GM12878 (cell line): ENCODE data around the gene C11orf97. TPM values are rescaled to one million over a fixed set of nuclear protein-coding genes. Genes with fewer than 3 reads are reported as not detected.

Source experiments
- ATAC-seq: fragments of 200-7000 bp; cut with Tn5 transposase; 3 replicates; pipeline ENCODE4 v1.9.1; 2020; ENCODE audit warnings: mild to moderate bottlenecking, moderate library complexity
- BruUV-seq: library from RNA; stranded (reverse); fragments of 400-500 nt; replicated peaks from 2 replicates; lab custom pipeline; 2021; lab: Mats Ljungman, UMichigan
- CTCF ChIA-PET: fragments of 300-600 bp; sonication (Branson Sonifier 250); formaldehyde crosslinking; extraction: SDS; loops from one replicate; lab custom pipeline; 2021; ENCODE audit warnings: inconsistent platforms; lab: Yijun Ruan, JAX
- POLR2A ChIA-PET: fragments of 350-600 bp; formaldehyde crosslinking; extraction: SDS; loops from one replicate; lab custom pipeline; 2021; ENCODE audit warnings: inconsistent platforms; lab: Charles Lee
- RAD21 ChIA-PET: fragments of 300-600 bp; sonication (Branson Sonifier 250); formaldehyde crosslinking; loops from one replicate; lab custom pipeline; 2023; ENCODE audit warnings: antibody characterized with exemption; ENCODE audit not compliant: unreplicated experiment; lab: Charles Lee
- SMC1A ChIA-PET: fragments of 300-600 bp; sonication (Branson Sonifier 250); formaldehyde crosslinking; loops from one replicate; lab custom pipeline; 2023; ENCODE audit not compliant: unreplicated experiment, uncharacterized antibody; lab: Charles Lee
- DNase-seq: peaks from one replicate; pipeline ENCODE4 v3.0.0-alpha.2; 2011; ENCODE audit warnings: low read depth, low spot score
- FAIRE-seq: peaks from 3 replicates; lab custom pipeline; 2011; peaks lifted over from hg19 to GRCh38; lab: Jason Lieb, UNC
- H2AFZ ChIP-seq: 2 replicates; pipeline ENCODE4 v1.6.0; 2011; ENCODE audit warnings: low read depth, low read length, control low read depth; ENCODE audit not compliant: control insufficient read depth
- H3K27ac ChIP-seq: 2 replicates; pipeline ENCODE4 v1.5.1; 2011; ENCODE audit warnings: control low read depth; ENCODE audit not compliant: control insufficient read depth, insufficient read depth
- H3K27me3 ChIP-seq, 2 experiments: replicated peaks in 1 of 2; 2 replicates each; pipeline versions ENCODE4 v1.6.0 to v1.6.1; 2011; ENCODE audit warnings: low read length in 1 of 2; ENCODE audit not compliant: control insufficient read depth in 2 of 2, insufficient read depth in 2 of 2
- H3K36me3 ChIP-seq, 2 experiments: 2 replicates each; pipeline ENCODE4 v1.5.1; 2011; ENCODE audit warnings: low read length in 1 of 2; ENCODE audit not compliant: control insufficient read depth in 2 of 2, insufficient read depth in 2 of 2
- H3K4me1 ChIP-seq: 2 replicates; pipeline ENCODE4 v1.6.1; 2011; ENCODE audit warnings: mild to moderate bottlenecking, low read length, moderate library complexity, mixed read lengths; ENCODE audit not compliant: control insufficient read depth, insufficient read depth
- H3K4me2 ChIP-seq: 2 replicates; pipeline ENCODE4 v1.6.0; 2011; ENCODE audit warnings: control low read depth; ENCODE audit not compliant: control insufficient read depth, insufficient read depth
- H3K4me3 ChIP-seq: fragments of 200-600 bp; sonication (generic); 2 replicates; pipeline ENCODE4 v1.5.1; 2016
- H3K79me2 ChIP-seq: 2 replicates; pipeline ENCODE4 v1.6.0; 2011; ENCODE audit warnings: low read length; ENCODE audit not compliant: control insufficient read depth, insufficient read depth
- H3K9ac ChIP-seq: 2 replicates; pipeline ENCODE4 v1.8.0; 2011; ENCODE audit warnings: low read length, control low read depth, mixed read lengths; ENCODE audit not compliant: control insufficient read depth, insufficient read depth
- H3K9me3 ChIP-seq: replicated peaks from 3 replicates; pipeline ENCODE4 v1.5.1; 2011; ENCODE audit warnings: mild to moderate bottlenecking, low read length; ENCODE audit not compliant: control insufficient read depth, insufficient read depth
- H4K20me1 ChIP-seq: 2 replicates; pipeline ENCODE4 v1.6.0; 2011; ENCODE audit not compliant: control insufficient read depth, insufficient read depth
- CTCF ChIP-seq, 3 experiments: IDR thresholded peaks in 2 of 3; conservative IDR thresholded peaks in 1 of 3; 2 replicates each; pipeline ENCODE4 v1.5.1; 2011; ENCODE audit warnings: low read depth in 3 of 3, low read length in 3 of 3, mild to moderate bottlenecking in 3 of 3, control low read depth in 2 of 3, moderate library complexity in 2 of 3, inconsistent platforms in 1 of 3, mixed read lengths in 1 of 3; ENCODE audit not compliant: control insufficient read depth in 2 of 3, insufficient read depth in 1 of 3; ENCODE audit errors: extremely low read depth in 1 of 3
- HCFC1 ChIP-seq: fragments of 150-350 bp; IDR thresholded peaks from 2 replicates; pipeline ENCODE4 v1.6.1; 2014; ENCODE audit warnings: low read length
- MYB ChIP-seq: fragments of 150-350 bp; IDR thresholded peaks from 2 replicates; pipeline ENCODE4 v1.6.1; 2014; ENCODE audit warnings: mild to moderate bottlenecking, low read depth, low read length, borderline replicate concordance
- SMC3 ChIP-seq: IDR thresholded peaks from 2 replicates; pipeline ENCODE4 v1.6.1; 2011; ENCODE audit warnings: low read length, improper control_type of control experiment, borderline replicate concordance
- ZNF592 ChIP-seq: fragments of 450-650 bp; IDR thresholded peaks from 2 replicates; pipeline ENCODE4 v1.6.1; 2017; ENCODE audit warnings: mild to moderate bottlenecking, moderate library complexity
- WGBS: methylation state at CpG from one replicate; pipeline ENCODE4 v1.1.6; 2016; ENCODE audit warnings: low lambda C conversion rate; ENCODE audit not compliant: insufficient replicate concordance, insufficient coverage; ENCODE audit errors: missing lambda C conversion rate; 5-methylcytosine and 5-hydroxymethylcytosine counted together
- in situ Hi-C: fragments of 300-500 bp; cut with MboI; formaldehyde crosslinking; loops from 9 replicates; pipeline ENCODE4 v1.14.3; 2018; ENCODE audit warnings: mixed read lengths
- intact Hi-C: fragments of 100-400 bp; cut with micrococcal nuclease; formaldehyde crosslinking; loops from one replicate; pipeline ENCODE4 v1.14.2; 2022; ENCODE audit not compliant: unreplicated experiment
- polyA plus RNA-seq, 11 experiments: library from polyadenylated mRNA; depleted of rRNA in 4 of 11; unstranded in 6 of 11; stranded (reverse) in 5 of 11; fragments of >200 nt; fragmentation: Nextera tagmentation in 4 of 11; fragmentation: Illumina TruSeq in 1 of 11; extraction: Ambion mirVana in 4 of 11; extraction: Trizol in 1 of 11; gene quantifications; 1 replicate in 1 of 11; 2 replicates in 10 of 11; pipeline versions ENCODE4 v1.2.1 to v1.2.3, GENCODE V29; 2011 to 2016; ENCODE audit warnings: inconsistent platforms in 2 of 11, missing spikeins in 2 of 11, low read depth in 1 of 11
- total RNA-seq, 4 experiments: library from RNA; depleted of rRNA in 3 of 4; stranded (reverse); fragments of >200 nt in 3 of 4; fragmentation: Illumina TruSeq in 1 of 4; extraction: Trizol in 1 of 4; gene quantifications; 2 replicates each; pipeline versions ENCODE4 v1.2.1 to v1.2.3, GENCODE V29; 2013 to 2021

C11orf97 gene
- total and polyA plus RNA-seq, 10 of the 15 experiments (the other 5 are each of a cell fraction or from before 2014, with no cell fraction given) = not detected

- DNase-seq = no peak
- RAD21 ChIA-PET = interaction anchor here (0.6 to 1.8 kb wide), 7 partner anchors 11 to 366 kb away, joined by 3 to 13 read pairs (median 3); partner anchors contain the start of gene C11orf97
- no peak for FAIRE-seq
- ATAC-seq = no peak
- H4K20me1 ChIP-seq = no peaks in the 10 kb centered on the region
- in situ Hi-C loops (loop anchor here (5.0 to 10.0 kb wide), 3 partner anchors 174 to 607 kb away; no protein-coding TSS in a partner anchor), intact Hi-C loops (loop anchor here (5.0 kb wide), 1 partner anchor 579 kb away; no protein-coding TSS in a partner anchor)
- no peak overlapping the region for H3K4me2 ChIP-seq
- CTCF ChIA-PET = interaction anchor here (0.7 to 5.0 kb wide), 15 partner anchors 9 to 606 kb away, joined by 3 to 88 read pairs (median 3); partner anchors contain the start of gene C11orf97
- no peaks in the 10 kb centered on the region for H3K9me3 ChIP-seq
- H3K4me3 ChIP-seq = no peak overlapping the region
- no peaks in the 10 kb centered on the region for H3K27me3 ChIP-seq
- no peak for TF ChIP-seq MYB
- TF ChIP-seq CTCF (IDR thresholded peaks at IDR 0.05 in 2 of 3, conservative IDR thresholded peaks at IDR 0.05 in 1 of 3; ENCODE audit: control insufficient read depth in 2 of 3, extremely low read depth in 1 of 3, insufficient read depth in 1 of 3, low read depth in 3 of 3, low read length in 3 of 3) = peak in 2 of 3 experiments; percentile 5 to 40; a peak in 2 of 6 replicates
- TF ChIP-seq HCFC1 = no peak
- peak; percentile 20; the same call in 1 of the 2 replicates for TF ChIP-seq SMC3
- no peak for TF ChIP-seq ZNF592
- no peak overlapping the region for H3K9ac ChIP-seq
- SMC1A ChIA-PET = interaction anchor here (0.7 to 5.6 kb wide), 13 partner anchors 9 to 1309 kb away, joined by 3 to 59 read pairs (median 3); partner anchors contain the start of gene C11orf97
- no peak overlapping the region for H3K27ac ChIP-seq
- 98% methylated on average over 2 of the region's 2 CpGs for WGBS
- no peak overlapping the region for H2AFZ ChIP-seq
- H3K36me3 ChIP-seq = peaks cover 0 to 14% of the 10 kb centered on the region in 2 experiments; a peak in 3 of 4 replicates
- no peaks in the 10 kb centered on the region for H3K4me1 ChIP-seq
- no TSS peak for BruUV-seq
- POLR2A ChIA-PET = interaction anchor here (0.7 kb wide), 1 partner anchor 20 kb away, joined by 5 read pairs; no protein-coding TSS in a partner anchor
- no peaks in the 10 kb centered on the region for H3K79me2 ChIP-seq
Observed at GRCh38 chr11:94501522-94501921, 10.7 kb upstream of the C11orf97 start.
